NCI-H69 (cell line): ENCODE data around the gene UBA5.

Source experiments
- DNase-seq: peaks from one replicate; lab custom pipeline; 2025; lab: John Stamatoyannopoulos, UW

Gene UBA5

GRCh38 chr3:132716372-132716771, 56.2 kb downstream of the UBA5 start:
- no peak for DNase-seq

GRCh38 chr3:132720228-132720627, 60.1 kb downstream of the UBA5 start:
- DNase-seq = no peak

GRCh38 chr3:132721479-132722164, 61.5 kb downstream of the UBA5 start:
- DNase-seq = peak; percentile 57

GRCh38 chr3:132722165-132723023, 62.3 kb downstream of the UBA5 start, which contains the start of gene NPHP3:
Gene NPHP3 (minus strand): TSS chr3:132722409. CDS start chr3:132722355, 54 bp downstream.
- peak; percentile 88 for DNase-seq

GRCh38 chr3:132723024-132723950, 63.2 kb downstream of the UBA5 start:
- no peak for DNase-seq

GRCh38 chr3:132726341-132726823, 66.3 kb downstream of the UBA5 start:
- peak; percentile 31 for DNase-seq
